ENCODE measurements around the gene PIK3R6. TPM values are rescaled to one million over a fixed set of nuclear protein-coding genes. Genes with fewer than 3 reads are reported as not detected.

The PIK3R6 gene
- total and polyA plus RNA-seq, 2 donors (not counting 1 experiment from before 2014, with no cell fraction given): 2.8 to 11.0 TPM

DNA sequence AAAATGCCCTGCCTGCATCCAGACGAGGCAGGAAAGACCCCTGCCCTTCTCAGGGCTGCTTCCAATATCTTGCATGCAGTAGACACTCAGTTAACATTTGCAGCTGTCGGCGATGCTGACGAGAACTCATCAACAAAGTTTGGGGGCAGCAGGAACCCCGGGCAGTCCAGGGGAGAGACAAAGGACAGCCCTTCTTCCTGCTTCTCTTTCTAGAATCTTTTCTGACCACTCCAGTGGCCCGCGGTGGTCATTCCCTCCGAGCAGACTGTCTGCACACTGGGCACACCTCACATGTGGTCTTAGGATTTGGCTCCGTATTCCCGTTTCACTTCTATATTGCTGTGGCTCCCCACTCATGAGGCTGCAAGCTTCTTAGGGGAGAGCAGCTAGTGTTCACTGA, 37.3 kb downstream of the PIK3R6 start:
- WGBS (ENCODE audit: insufficient coverage): 91% methylated on average over 10 of the region's 10 CpGs
- Histone ChIP-seq H3K79me2 (ENCODE audit: control insufficient read depth, insufficient read depth, low read length) (no peaks in the 10 kb centered on the region), H3K4me3 (ENCODE audit: control extremely low read depth in 1 of 5, extremely low read depth in 1 of 5, insufficient read depth in 1 of 5, low read depth in 2 of 5, low read length in 4 of 5) (no peak overlapping the region), H3K9ac (ENCODE audit: low read length) (no peak overlapping the region), H3K9me3 (ENCODE audit: control extremely low read depth in 1 of 3, control insufficient read depth in 2 of 3, insufficient read depth in 1 of 3, low read length in 2 of 3) (peaks cover 0 to 4% (median 0%) of the 10 kb centered on the region in 3 donors), H3K27ac (ENCODE audit: low read length in 2 of 2) (no peak overlapping the region), H3K27me3 (replicated peaks in 1 of 4; ENCODE audit: control extremely low read depth in 1 of 4, control insufficient read depth in 3 of 4, insufficient read depth in 4 of 4, low read length in 3 of 4) (no peaks in the 10 kb centered on the region), H2AFZ (ENCODE audit: insufficient read depth, low read depth, low read length, poor library complexity, severe bottlenecking) (no peak overlapping the region), H3K4me1 (ENCODE audit: control insufficient read depth in 2 of 2, insufficient read depth in 2 of 2, low read length in 2 of 2) (no peaks in the 10 kb centered on the region), H3K4me2 (replicated peaks; ENCODE audit: low read depth, low read length, poor library complexity, severe bottlenecking) (no peak overlapping the region), H3K36me3 (replicated peaks in 1 of 2; ENCODE audit: control extremely low read depth in 1 of 2, control insufficient read depth in 1 of 2, extremely low read depth in 1 of 2, insufficient read depth in 2 of 2, low read length in 1 of 2) (no peaks in the 10 kb centered on the region), H4K20me1 (ENCODE audit: control insufficient read depth, insufficient read depth, low read length, poor library complexity, severe bottlenecking) (no peaks in the 10 kb centered on the region)
- Mint-ChIP-seq H3K4me1 (no peaks in the 10 kb centered on the region), H3K27ac (no peak overlapping the region), H3K4me3 (no peak overlapping the region), H3K27me3 (no peaks in the 10 kb centered on the region), H3K9me3 (ENCODE audit: insufficient read depth) (no peaks in the 10 kb centered on the region)
- DNase-seq (no peak), ATAC-seq (ENCODE audit: low read depth) (no peak)
- TF ChIP-seq EZH2 (IDR thresholded peaks at IDR 0.05; ENCODE audit: borderline replicate concordance, insufficient read depth, low read depth, low read length, poor library complexity, severe bottlenecking): no peak
- TF ChIP-seq, protein P1, sequence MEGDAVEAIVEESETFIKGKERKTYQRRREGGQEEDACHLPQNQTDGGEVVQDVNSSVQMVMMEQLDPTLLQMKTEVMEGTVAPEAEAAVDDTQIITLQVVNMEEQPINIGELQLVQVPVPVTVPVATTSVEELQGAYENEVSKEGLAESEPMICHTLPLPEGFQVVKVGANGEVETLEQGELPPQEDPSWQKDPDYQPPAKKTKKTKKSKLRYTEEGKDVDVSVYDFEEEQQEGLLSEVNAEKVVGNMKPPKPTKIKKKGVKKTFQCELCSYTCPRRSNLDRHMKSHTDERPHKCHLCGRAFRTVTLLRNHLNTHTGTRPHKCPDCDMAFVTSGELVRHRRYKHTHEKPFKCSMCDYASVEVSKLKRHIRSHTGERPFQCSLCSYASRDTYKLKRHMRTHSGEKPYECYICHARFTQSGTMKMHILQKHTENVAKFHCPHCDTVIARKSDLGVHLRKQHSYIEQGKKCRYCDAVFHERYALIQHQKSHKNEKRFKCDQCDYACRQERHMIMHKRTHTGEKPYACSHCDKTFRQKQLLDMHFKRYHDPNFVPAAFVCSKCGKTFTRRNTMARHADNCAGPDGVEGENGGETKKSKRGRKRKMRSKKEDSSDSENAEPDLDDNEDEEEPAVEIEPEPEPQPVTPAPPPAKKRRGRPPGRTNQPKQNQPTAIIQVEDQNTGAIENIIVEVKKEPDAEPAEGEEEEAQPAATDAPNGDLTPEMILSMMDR (IDR thresholded peaks at IDR 0.05): no peak
- ChIA-PET CTCF (interaction anchor here (0.7 kb wide), 1 partner anchor 65 kb away, joined by 3 read pairs; no protein-coding TSS in a partner anchor), POLR2A (no interaction called here)
- intact Hi-C loops (cut with micrococcal nuclease): no loop called here

DNA sequence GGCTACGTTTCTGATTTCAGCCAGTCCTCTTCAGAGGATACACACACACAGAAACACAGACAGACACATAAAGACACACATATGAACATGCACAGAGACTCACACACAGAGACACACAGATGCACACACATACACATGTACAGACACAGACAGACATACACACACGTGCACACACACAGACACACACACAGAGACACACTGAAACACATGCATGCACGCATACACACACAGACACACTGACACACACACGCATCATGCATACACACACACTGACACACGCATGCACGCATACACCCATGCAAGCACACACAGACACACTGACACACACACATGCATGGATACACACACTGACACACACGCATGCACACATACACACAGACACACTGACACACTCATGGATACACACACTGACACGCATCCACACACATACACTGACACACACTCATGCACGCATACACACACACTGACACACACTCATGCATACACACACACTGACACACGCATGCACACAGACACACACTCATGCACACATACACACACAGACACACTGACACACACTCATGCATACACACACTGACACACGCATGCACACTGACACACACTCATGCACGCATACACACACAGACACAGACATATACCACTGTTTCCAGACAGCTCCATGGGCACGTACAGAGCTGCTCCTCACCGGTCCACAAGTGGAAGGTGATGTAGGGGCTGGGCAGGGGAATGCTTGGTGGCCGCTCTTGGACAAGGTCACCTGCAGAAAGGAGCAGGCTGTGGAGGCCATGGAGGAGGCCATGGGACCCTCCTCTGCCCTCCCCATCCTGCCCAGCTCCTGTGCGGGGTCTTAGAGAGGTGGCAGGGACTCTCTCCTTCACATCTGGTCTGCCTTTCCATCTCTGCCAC, 38.2 kb downstream of the PIK3R6 start:
- H3K4me3 Mint-ChIP-seq: no peak overlapping the region
- no peak overlapping the region for H3K9ac ChIP-seq (ENCODE audit: low read length)
- H3K27ac Mint-ChIP-seq: no peak overlapping the region
- no peaks in the 10 kb centered on the region for H3K27me3 ChIP-seq (replicated peaks in 1 of 4; ENCODE audit: control extremely low read depth in 1 of 4, control insufficient read depth in 3 of 4, insufficient read depth in 4 of 4, low read length in 3 of 4)
- no peaks in the 10 kb centered on the region for H3K79me2 ChIP-seq (ENCODE audit: control insufficient read depth, insufficient read depth, low read length)
- H3K27ac ChIP-seq (ENCODE audit: low read length in 2 of 2): no peak overlapping the region
- no peaks in the 10 kb centered on the region for H4K20me1 ChIP-seq (ENCODE audit: control insufficient read depth, insufficient read depth, low read length, poor library complexity, severe bottlenecking)
- WGBS (ENCODE audit: insufficient coverage): 96% methylated on average over 13 of the region's 16 CpGs
- H3K4me3 ChIP-seq (ENCODE audit: control extremely low read depth in 1 of 5, extremely low read depth in 1 of 5, insufficient read depth in 1 of 5, low read depth in 2 of 5, low read length in 4 of 5): no peak overlapping the region
- CTCF ChIA-PET: interaction anchor here (0.7 kb wide), 1 partner anchor 66 kb away, joined by 3 read pairs; no protein-coding TSS in a partner anchor
- H3K27me3 Mint-ChIP-seq: no peaks in the 10 kb centered on the region
- POLR2A ChIA-PET: no interaction called here
- ATAC-seq (ENCODE audit: low read depth) (no peak), DNase-seq (no peak)
- H3K4me1 Mint-ChIP-seq: no peaks in the 10 kb centered on the region
- H3K9me3 ChIP-seq (ENCODE audit: control extremely low read depth in 1 of 3, control insufficient read depth in 2 of 3, insufficient read depth in 1 of 3, low read length in 2 of 3): peaks cover 0 to 3% (median 2%) of the 10 kb centered on the region in 3 donors
- peaks cover 1% of the 10 kb centered on the region for H3K9me3 Mint-ChIP-seq (ENCODE audit: insufficient read depth)
- TF ChIP-seq, protein P1 (IDR thresholded peaks at IDR 0.05): no peak
- TF ChIP-seq EZH2 (IDR thresholded peaks at IDR 0.05; ENCODE audit: borderline replicate concordance, insufficient read depth, low read depth, low read length, poor library complexity, severe bottlenecking): no peak
- no peaks in the 10 kb centered on the region for H3K36me3 ChIP-seq (replicated peaks in 1 of 2; ENCODE audit: control extremely low read depth in 1 of 2, control insufficient read depth in 1 of 2, extremely low read depth in 1 of 2, insufficient read depth in 2 of 2, low read length in 1 of 2)
- no peak overlapping the region for H3K4me2 ChIP-seq (replicated peaks; ENCODE audit: low read depth, low read length, poor library complexity, severe bottlenecking)
- intact Hi-C loops (cut with micrococcal nuclease): no loop called here
- H3K4me1 ChIP-seq (ENCODE audit: control insufficient read depth in 2 of 2, insufficient read depth in 2 of 2, low read length in 2 of 2): no peaks in the 10 kb centered on the region
- H2AFZ ChIP-seq (ENCODE audit: insufficient read depth, low read depth, low read length, poor library complexity, severe bottlenecking): no peak overlapping the region

Measured in B cell (primary cell).